H1 (cell line): ENCODE measurements around the gene GNLY. TPM values are rescaled to one million over a fixed set of nuclear protein-coding genes. Genes with fewer than 3 reads are reported as not detected.

ENCODE experiments used
- CTCF ChIA-PET: fragments of 300-600 bp; sonication (Branson Sonifier 250); formaldehyde crosslinking; loops from one replicate; lab custom pipeline; 2021; ENCODE audit not compliant: partially characterized antibody; lab: Charles Lee
- POLR2A ChIA-PET: fragments of 300-600 bp; sonication (Branson Sonifier 250); formaldehyde crosslinking; loops from one replicate; lab custom pipeline; 2021; ENCODE audit warnings: inconsistent platforms; ENCODE audit not compliant: partially characterized antibody; lab: Charles Lee
- DNase-seq, 2 experiments: peaks; one replicate each; pipeline versions ENCODE4 v3.0.0 to v3.0.0-alpha.2; 2010 to 2022; ENCODE audit warnings: low spot score in 2 of 2, low read depth in 1 of 2, mixed read lengths in 1 of 2
- FAIRE-seq: peaks from 2 replicates; lab custom pipeline; 2011; peaks lifted over from hg19 to GRCh38; lab: Jason Lieb, UNC
- H2AFZ ChIP-seq: 2 replicates; pipeline ENCODE4 v1.8.1; 2012; ENCODE audit warnings: low read length, inconsistent platforms
- H2AK5ac ChIP-seq: 2 replicates; pipeline ENCODE4 v1.6.1; 2013; ENCODE audit warnings: low read depth, low read length
- H2BK120ac ChIP-seq: replicated peaks from 2 replicates; pipeline ENCODE3; 2013; ENCODE audit warnings: low read depth, low read length, inconsistent platforms
- H2BK12ac ChIP-seq: 2 replicates; pipeline ENCODE4 v1.6.1; 2013; ENCODE audit warnings: low read depth, low read length
- H2BK15ac ChIP-seq: 2 replicates; pipeline ENCODE4 v1.6.1; 2013; ENCODE audit warnings: low read length
- H2BK20ac ChIP-seq: 2 replicates; pipeline ENCODE4 v1.6.1; 2013; ENCODE audit warnings: low read length
- H2BK5ac ChIP-seq: 2 replicates; pipeline ENCODE4 v1.6.1; 2013; ENCODE audit warnings: low read depth, low read length
- H3K14ac ChIP-seq: 2 replicates; pipeline ENCODE4 v1.6.1; 2013; ENCODE audit warnings: inconsistent platforms; ENCODE audit not compliant: insufficient read length
- H3K18ac ChIP-seq: 2 replicates; pipeline ENCODE4 v1.6.1; 2013; ENCODE audit warnings: low read length; ENCODE audit errors: extremely low read depth
- H3K23ac ChIP-seq: 2 replicates; pipeline ENCODE4 v1.6.1; 2013; ENCODE audit warnings: inconsistent platforms; ENCODE audit not compliant: insufficient read length
- H3K23me2 ChIP-seq: 2 replicates; pipeline ENCODE4 v1.6.1; 2013; ENCODE audit warnings: low read depth, low read length
- H3K27ac ChIP-seq: 2 replicates; pipeline ENCODE4 v1.6.1; 2011; ENCODE audit warnings: low read depth, low read length, inconsistent platforms
- H3K27me3 ChIP-seq, 4 experiments: replicated peaks in 1 of 4; 1 replicate in 1 of 4; 2 replicates in 3 of 4; pipeline versions ENCODE4 v1.6.1 to v1.8.1; 2011 to 2013; ENCODE audit warnings: low read length in 3 of 4, mild to moderate bottlenecking in 3 of 4, inconsistent platforms in 2 of 4, mixed read lengths in 2 of 4, moderate library complexity in 1 of 4; ENCODE audit not compliant: control insufficient read depth in 3 of 4, insufficient read depth in 3 of 4; ENCODE audit errors: extremely low read depth in 1 of 4
- H3K36me3 ChIP-seq, 4 experiments: 2 replicates each; pipeline versions ENCODE4 v1.6.1 to v1.8.1; 2011 to 2013; ENCODE audit warnings: mild to moderate bottlenecking in 4 of 4, low read length in 3 of 4, moderate library complexity in 2 of 4, control low read depth in 1 of 4, inconsistent platforms in 1 of 4; ENCODE audit not compliant: insufficient read depth in 4 of 4, control insufficient read depth in 2 of 4
- H3K4ac ChIP-seq: replicated peaks from 2 replicates; pipeline ENCODE3; 2013; ENCODE audit warnings: low read length, low read depth, mixed read lengths, inconsistent platforms; ENCODE audit not compliant: insufficient read length
- H3K4me1 ChIP-seq, 4 experiments: replicated peaks in 1 of 4; 1 replicate in 1 of 4; 2 replicates in 3 of 4; pipeline versions ENCODE4 v1.6.1 to v1.8.1; 2011 to 2013; ENCODE audit warnings: low read length in 3 of 4, inconsistent platforms in 2 of 4, mixed read lengths in 1 of 4; ENCODE audit not compliant: insufficient read depth in 4 of 4, control insufficient read depth in 3 of 4
- H3K4me2 ChIP-seq, 2 experiments: 2 replicates each; pipeline versions ENCODE4 v1.6.1 to v1.8.1; 2011 to 2013; ENCODE audit warnings: low read depth in 2 of 2, low read length in 2 of 2, control low read depth in 1 of 2, inconsistent platforms in 1 of 2, mild to moderate bottlenecking in 1 of 2; ENCODE audit not compliant: insufficient read depth in 1 of 2
- H3K4me3 ChIP-seq, 4 experiments: fragments of 200-600, 300-600 bp in 1 of 4; sonication (generic), shearing (Covaris generic), sonication (Bioruptor Twin) in 1 of 4; 2 replicates each; pipeline versions ENCODE4 v1.5.1 to v1.8.1; 2011 to 2016; ENCODE audit warnings: low read length in 4 of 4, low read depth in 3 of 4, control low read depth in 2 of 4, inconsistent platforms in 2 of 4, mild to moderate bottlenecking in 2 of 4, mixed read lengths in 1 of 4, moderate library complexity in 1 of 4; ENCODE audit not compliant: insufficient read depth in 2 of 4; ENCODE audit errors: extremely low read depth in 1 of 4
- H3K56ac ChIP-seq: replicated peaks from 2 replicates; pipeline ENCODE3; 2013; ENCODE audit warnings: low read depth, mild to moderate bottlenecking, mixed read lengths, low read length, inconsistent platforms; ENCODE audit not compliant: insufficient read length
- H3K79me1 ChIP-seq: 2 replicates; pipeline ENCODE4 v1.6.1; 2013; ENCODE audit warnings: low read depth, low read length, control low read depth
- H3K79me2 ChIP-seq, 2 experiments: 2 replicates each; pipeline versions ENCODE4 v1.6.1 to v1.8.1; 2012 to 2013; ENCODE audit warnings: low read length in 2 of 2, mild to moderate bottlenecking in 2 of 2, inconsistent platforms in 1 of 2; ENCODE audit not compliant: insufficient read depth in 2 of 2, control insufficient read depth in 1 of 2
- H3K9ac ChIP-seq, 4 experiments: replicated peaks in 1 of 4; 1 replicate in 1 of 4; 2 replicates in 3 of 4; pipeline versions ENCODE4 v1.6.1 to v1.8.1; 2011 to 2013; ENCODE audit warnings: low read depth in 3 of 4, low read length in 3 of 4, control low read depth in 2 of 4, mild to moderate bottlenecking in 2 of 4, moderate library complexity in 2 of 4, inconsistent platforms in 1 of 4; ENCODE audit errors: extremely low read depth in 1 of 4
- H3K9me3 ChIP-seq, 2 experiments: 2 replicates each; pipeline versions ENCODE4 v1.6.1 to v1.8.1; 2012 to 2013; ENCODE audit warnings: mild to moderate bottlenecking in 2 of 2, moderate library complexity in 2 of 2, control low read depth in 1 of 2, inconsistent platforms in 1 of 2, low read depth in 1 of 2, low read length in 1 of 2, mixed read lengths in 1 of 2; ENCODE audit not compliant: insufficient read depth in 2 of 2
- H4K20me1 ChIP-seq, 2 experiments: replicated peaks in 1 of 2; 2 replicates each; pipeline versions ENCODE3 to v1.8.1; 2011 to 2013; ENCODE audit warnings: inconsistent platforms in 2 of 2, low read length in 2 of 2, mild to moderate bottlenecking in 1 of 2; ENCODE audit not compliant: insufficient read depth in 2 of 2, control insufficient read depth in 1 of 2
- H4K5ac ChIP-seq: 2 replicates; pipeline ENCODE4 v1.6.1; 2013; ENCODE audit warnings: low read length, low read depth, mixed read lengths, inconsistent platforms; ENCODE audit not compliant: insufficient read length
- H4K8ac ChIP-seq: 2 replicates; pipeline ENCODE4 v1.8.0; 2013; ENCODE audit warnings: mild to moderate bottlenecking, moderate library complexity, low read length, inconsistent platforms; ENCODE audit not compliant: insufficient read depth; ENCODE audit errors: extremely low read depth
- H4K91ac ChIP-seq: replicated peaks from 2 replicates; pipeline ENCODE3; 2013; ENCODE audit warnings: low read length, mixed read lengths, inconsistent platforms; ENCODE audit not compliant: insufficient read length
- CHD1 ChIP-seq: IDR thresholded peaks from 2 replicates; pipeline ENCODE4 v1.6.1; 2012; ENCODE audit warnings: low read depth, low read length, improper control_type of control experiment
- SRF ChIP-seq: IDR thresholded peaks from 2 replicates; pipeline ENCODE4 v1.6.1; 2011; ENCODE audit warnings: mild to moderate bottlenecking, low read depth, low read length, moderate library complexity
- WGBS, 2 experiments: shearing (Covaris generic) in 1 of 2; methylation state at CpG; one replicate each; pipeline versions ENCODE4 v1.1.6 to v1.1.7; 2013 to 2015; ENCODE audit warnings: low lambda C conversion rate in 2 of 2, mixed read lengths in 2 of 2, inconsistent platforms in 1 of 2, low coverage in 1 of 2, missing lambda C conversion rate in 1 of 2; ENCODE audit not compliant: insufficient replicate concordance in 2 of 2, insufficient coverage in 1 of 2, insufficient read length in 1 of 2; ENCODE audit errors: extremely low coverage in 1 of 2, missing lambda C conversion rate in 1 of 2; 5-methylcytosine and 5-hydroxymethylcytosine counted together
- polyA plus RNA-seq, 7 experiments: library from polyadenylated mRNA; depleted of rRNA in 3 of 7; stranded (reverse) in 5 of 7; unstranded in 2 of 7; fragments of >200 nt in 5 of 7; fragments of 200-250 nt in 2 of 7; gene quantifications; 1 replicate in 5 of 7; 2 replicates in 1 of 7; 4 replicates in 1 of 7; pipeline versions ENCODE4 v1.2.1 to v1.2.3, GENCODE V29; 2011 to 2013; ENCODE audit warnings: missing spikeins in 2 of 7, mixed read lengths in 2 of 7
- total RNA-seq: library from RNA; stranded (reverse); fragmentation: NEBNext Ultra II Directional; extraction: Animal tissue kit (Norgen Biotek cat#: 25700); gene quantifications from 2 replicates; pipeline ENCODE4 v1.2.1, GENCODE V29; 2021

GNLY gene
- total and polyA plus RNA-seq, 2 of the 8 experiments (the other 6 are each of a cell fraction or from before 2014, with no cell fraction given): 0.03 TPM; not detected in 1

DNA sequence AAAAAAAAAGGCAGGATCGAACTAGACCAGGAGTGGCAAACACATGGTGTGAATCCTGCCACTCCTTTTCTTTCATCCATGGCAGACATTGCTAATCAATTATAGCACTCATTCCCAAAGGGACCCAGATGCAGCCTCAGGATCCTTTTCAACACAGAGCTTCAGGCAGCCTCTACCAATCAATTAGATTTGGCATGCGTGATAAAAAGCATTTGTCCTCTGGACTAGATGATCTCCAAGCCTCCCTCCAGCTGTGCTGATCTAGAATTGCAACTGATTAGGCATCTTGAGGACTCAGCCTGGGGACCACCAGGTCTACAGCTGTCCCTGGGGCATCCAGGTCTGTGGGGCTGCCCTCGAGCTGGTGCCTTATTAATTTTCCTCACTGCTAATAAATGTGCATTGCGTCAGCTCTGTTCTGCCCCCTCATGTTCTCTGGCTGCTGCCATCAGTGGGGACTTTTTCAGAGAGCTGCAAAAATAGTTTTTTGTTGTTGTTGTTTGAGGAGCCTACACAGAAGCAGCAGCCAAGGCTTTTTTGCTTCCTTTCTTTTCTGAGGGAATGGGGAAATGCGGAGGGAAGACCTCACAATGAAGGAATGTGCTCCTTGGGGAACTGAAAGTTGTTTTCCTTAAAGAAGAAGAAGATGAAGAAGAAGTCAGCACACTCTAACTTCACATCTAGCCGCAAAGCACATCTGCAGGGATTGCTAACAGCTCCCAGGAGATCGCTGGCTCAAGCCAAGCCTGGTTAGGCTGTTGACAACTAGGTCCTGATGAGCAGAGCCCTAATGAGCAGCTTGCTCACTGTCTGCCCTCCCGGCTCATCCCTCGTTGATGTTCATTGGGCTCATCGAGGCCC, 50.8 kb downstream of the GNLY start:
- Histone ChIP-seq H2BK5ac (no peak overlapping the region), H2BK20ac (no peak overlapping the region), H3K36me3 (no peaks in the 10 kb centered on the region), H3K4me3 (no peak overlapping the region), H4K91ac (no peak overlapping the region), H3K4ac (no peak overlapping the region), H2BK12ac (no peak overlapping the region), H3K27me3 (peaks cover 0 to 6% (median 2%) of the 10 kb centered on the region in 4 experiments; a peak in 3 of 7 replicates), H3K23me2 (no peaks in the 10 kb centered on the region; the same call in 1 of the 2 replicates), H3K23ac (no peak overlapping the region), H2AK5ac (no peak overlapping the region), H2BK120ac (no peak overlapping the region), H3K4me2 (no peak overlapping the region), H2AFZ (no peak overlapping the region), H2BK15ac (no peak overlapping the region), H3K14ac (no peak overlapping the region), H3K4me1 (peaks cover 0 to 9% (median 4%) of the 10 kb centered on the region in 4 experiments; a peak in 3 of 7 replicates), H3K56ac (no peak overlapping the region), H3K27ac (no peak overlapping the region), H4K5ac (no peak overlapping the region), H3K79me1 (no peaks in the 10 kb centered on the region), H3K18ac (no peak overlapping the region; the same call in 1 of the 2 replicates), H4K8ac (no peak overlapping the region), H3K79me2 (no peaks in the 10 kb centered on the region), H3K9me3 (0 out of 4 replicates have a peak, but pooled peaks cover 0 to under 1% of the 10 kb centered on the region in 2 experiments), H3K9ac (no peak overlapping the region), H4K20me1 (no peaks in the 10 kb centered on the region)
- FAIRE-seq (no peak), DNase-seq (no peak)
- WGBS, 2 experiments: 86% methylated on average over 9 of the region's 10 CpGs; no CpG with 5 or more reads in 1 of the 2 experiments
- ChIA-PET CTCF (interaction anchor here (0.6 to 47.8 kb wide), 16 partner anchors 8 to 106 kb away, joined by 3 to 986 read pairs (median 4); no protein-coding TSS in a partner anchor), POLR2A (interaction anchor here (0.7 to 1.3 kb wide), 4 partner anchors 9 to 58 kb away, joined by 3 read pairs; partner anchors contain the start of gene ATOH8)
- no peak for TF ChIP-seq SRF
- no peak for TF ChIP-seq CHD1
